ENCODE measurements around the gene KRT37. TPM values are rescaled to one million over a fixed set of nuclear protein-coding genes. Genes with fewer than 3 reads are reported as not detected.
A peak's percentile ranks its signal among the peaks of the same experiment; 100 is the strongest.
"Not testable (repeated sequence)": the region's sequence is repeated elsewhere in the genome, so short reads cannot be mapped to it uniquely, and the experiment has no call there.

KRT37 gene
- total RNA-seq, 1 experiment from 2014 or later: 3.2 TPM

DNA sequence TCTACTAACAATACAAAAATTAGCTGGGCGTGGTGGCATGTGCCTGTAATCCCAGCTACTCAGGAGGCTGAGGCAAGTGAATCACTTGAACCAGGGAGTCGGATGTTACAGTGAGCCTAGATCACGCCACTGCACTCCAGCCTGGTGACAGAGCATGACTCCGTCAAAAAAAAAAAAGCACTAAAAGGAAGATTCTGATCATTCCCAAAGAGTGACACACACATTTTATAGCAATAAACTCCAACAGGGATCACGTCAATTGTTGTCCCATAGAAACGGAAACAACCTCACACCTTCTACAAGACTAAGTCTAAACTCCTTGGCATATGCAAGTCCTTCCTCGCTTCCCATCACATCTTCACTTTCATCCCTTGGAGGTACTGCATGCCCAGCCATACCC, 44.3 kb downstream of the KRT37 start:
- POLR2A ChIA-PET (ENCODE audit: unreplicated experiment); H3K9me2 ChIP-seq (replicated peaks; ENCODE audit: low read length); BruUV-seq (replicated peaks); H2AFZ ChIP-seq (ENCODE audit: low read length); H3K79me2 ChIP-seq (ENCODE audit: low read length); H3F3A ChIP-seq (ENCODE audit: low read length, unreplicated experiment); intact Hi-C loops (cut with micrococcal nuclease); H3K27me3 ChIP-seq (ENCODE audit: low read length); H3K36me3 ChIP-seq (ENCODE audit: low read depth, low read length); H3K9me3 ChIP-seq (ENCODE audit: low read length); H4K20me1 ChIP-seq (ENCODE audit: low read length); H3K4me3 ChIP-seq (ENCODE audit: low read length): not testable (repeated sequence)
- CTCF ChIA-PET: interaction anchor here (0.6 kb wide), 1 partner anchor 201 kb away, joined by 4 read pairs; no protein-coding TSS in a partner anchor
- Histone ChIP-seq H3K27ac (ENCODE audit: low read length) (peak overlapping the region; percentile 79), H3K4me1 (ENCODE audit: insufficient read depth, low read length) (peaks cover 28% of the 10 kb centered on the region), H3K4me2 (ENCODE audit: low read length) (0 out of 2 replicates have a peak overlapping the region, but pooled peaks have one; percentile 40), H3K9ac (ENCODE audit: low read length) (peak overlapping the region; percentile 37; the same call in 1 of the 2 replicates)
- ATAC-seq (peak; percentile 83), DNase-seq (peak; percentile 83)

GRCh38 chr17:41377546-41377945, 46.8 kb downstream of the KRT37 start:
- intact Hi-C loops (cut with micrococcal nuclease): no loop called here
- ATAC-seq (peak; percentile 32), DNase-seq (peak; percentile 39)
- Histone ChIP-seq H3K4me2 (ENCODE audit: low read length) (no peak overlapping the region), H4K20me1 (ENCODE audit: low read length) (no peaks in the 10 kb centered on the region), H3K36me3 (ENCODE audit: low read depth, low read length) (no peaks in the 10 kb centered on the region), H3F3A (ENCODE audit: low read length, unreplicated experiment) (no peaks in the 10 kb centered on the region), H2AFZ (ENCODE audit: low read length) (no peak overlapping the region), H3K9ac (ENCODE audit: low read length) (no peak overlapping the region), H3K79me2 (ENCODE audit: low read length) (no peaks in the 10 kb centered on the region), H3K27me3 (ENCODE audit: low read length) (no peaks in the 10 kb centered on the region), H3K4me3 (ENCODE audit: low read length) (no peak overlapping the region), H3K4me1 (ENCODE audit: insufficient read depth, low read length) (peaks cover 28% of the 10 kb centered on the region), H3K9me3 (ENCODE audit: low read length) (no peaks in the 10 kb centered on the region), H3K27ac (ENCODE audit: low read length) (peak overlapping the region; percentile 33), H3K9me2 (replicated peaks; ENCODE audit: low read length) (no peaks in the 10 kb centered on the region)
- BruUV-seq (replicated peaks): no TSS peak
- ChIA-PET POLR2A (ENCODE audit: unreplicated experiment) (no interaction called here), CTCF (no interaction called here)
- TF ChIP-seq EZH2phosphoT487 (IDR thresholded peaks at IDR 0.05; ENCODE audit: borderline replicate concordance, low read length) (no peak), EZH2 (IDR thresholded peaks at IDR 0.05; ENCODE audit: low read length, unreplicated experiment) (no peak)
- TF ChIP-seq, protein P1, sequence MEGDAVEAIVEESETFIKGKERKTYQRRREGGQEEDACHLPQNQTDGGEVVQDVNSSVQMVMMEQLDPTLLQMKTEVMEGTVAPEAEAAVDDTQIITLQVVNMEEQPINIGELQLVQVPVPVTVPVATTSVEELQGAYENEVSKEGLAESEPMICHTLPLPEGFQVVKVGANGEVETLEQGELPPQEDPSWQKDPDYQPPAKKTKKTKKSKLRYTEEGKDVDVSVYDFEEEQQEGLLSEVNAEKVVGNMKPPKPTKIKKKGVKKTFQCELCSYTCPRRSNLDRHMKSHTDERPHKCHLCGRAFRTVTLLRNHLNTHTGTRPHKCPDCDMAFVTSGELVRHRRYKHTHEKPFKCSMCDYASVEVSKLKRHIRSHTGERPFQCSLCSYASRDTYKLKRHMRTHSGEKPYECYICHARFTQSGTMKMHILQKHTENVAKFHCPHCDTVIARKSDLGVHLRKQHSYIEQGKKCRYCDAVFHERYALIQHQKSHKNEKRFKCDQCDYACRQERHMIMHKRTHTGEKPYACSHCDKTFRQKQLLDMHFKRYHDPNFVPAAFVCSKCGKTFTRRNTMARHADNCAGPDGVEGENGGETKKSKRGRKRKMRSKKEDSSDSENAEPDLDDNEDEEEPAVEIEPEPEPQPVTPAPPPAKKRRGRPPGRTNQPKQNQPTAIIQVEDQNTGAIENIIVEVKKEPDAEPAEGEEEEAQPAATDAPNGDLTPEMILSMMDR (conservative IDR thresholded peaks at IDR 0.05; ENCODE audit: low read depth, low read length): no peak

Other genes with a start within 250 kb of the KRT37 start
- not detected in 2 replicates for gene KRTAP4-2, start 246.4 kb downstream of the KRT37 start, total RNA-seq (2014; rRNA removed)
- not detected in 2 replicates for gene KRTAP4-1, start 239.7 kb downstream of the KRT37 start, total RNA-seq (2014; rRNA removed)
- not detected in 2 replicates for gene KRTAP9-1, start 234.7 kb downstream of the KRT37 start, total RNA-seq (2014; rRNA removed)
- gene KRTAP9-2, start 197.9 kb downstream of the KRT37 start, total RNA-seq (2014; rRNA removed): not detected in 2 replicates
- not detected in 2 replicates for gene KRTAP9-3, start 192.1 kb downstream of the KRT37 start, total RNA-seq (2014; rRNA removed)
- not detected in 2 replicates for gene KRTAP9-8, start 186.6 kb downstream of the KRT37 start, total RNA-seq (2014; rRNA removed)
- gene KRTAP9-4, start 174.9 kb downstream of the KRT37 start, total RNA-seq (2014; rRNA removed): not detected in 2 replicates
- gene KRTAP9-9, start 169.2 kb downstream of the KRT37 start, total RNA-seq (2014; rRNA removed): not detected in 2 replicates
- not detected in 2 replicates for gene KRTAP9-6, start 159.2 kb downstream of the KRT37 start, total RNA-seq (2014; rRNA removed)
- gene KRTAP9-7, start 148.9 kb downstream of the KRT37 start, total RNA-seq (2014; rRNA removed): not detected in 2 replicates
- gene KRTAP29-1, start 121.7 kb downstream of the KRT37 start, total RNA-seq (2014; rRNA removed): not detected in 2 replicates
- gene KRTAP16-1, start 115.3 kb downstream of the KRT37 start, total RNA-seq (2014; rRNA removed): not detected in 2 replicates
- gene KRTAP17-1, start 108.9 kb downstream of the KRT37 start, total RNA-seq (2014; rRNA removed): not detected in 2 replicates
- not detected in 2 replicates for gene KRT33A, start 73.8 kb downstream of the KRT37 start, total RNA-seq (2014; rRNA removed)
- gene KRT33B, start 54.8 kb downstream of the KRT37 start, total RNA-seq (2014; rRNA removed): not detected in 2 replicates
- gene KRT34, start 42.3 kb downstream of the KRT37 start, total RNA-seq (2014; rRNA removed): 2.9 and 5.1 TPM in 2 replicates
- not detected in 2 replicates for gene KRT31, start 27.0 kb downstream of the KRT37 start, total RNA-seq (2014; rRNA removed)
- not detected in 2 replicates for gene KRT38, start 16.4 kb upstream of the KRT37 start, total RNA-seq (2014; rRNA removed)
- gene KRT32, start 42.8 kb upstream of the KRT37 start, total RNA-seq (2014; rRNA removed): 1.5 TPM in 2 replicates
- gene KRT35, start 56.6 kb upstream of the KRT37 start, total RNA-seq (2014; rRNA removed): not detected in 2 replicates
- not detected in 2 replicates for gene KRT36, start 65.3 kb upstream of the KRT37 start, total RNA-seq (2014; rRNA removed)
- gene KRT13, start 81.0 kb upstream of the KRT37 start, total RNA-seq (2014; rRNA removed): 1.4 TPM in 2 replicates
- 121 and 144 TPM in 2 replicates for gene KRT15, start 94.3 kb upstream of the KRT37 start, total RNA-seq (2014; rRNA removed)
- 2,299 and 2,451 TPM in 2 replicates for gene KRT19, start 103.7 kb upstream of the KRT37 start, total RNA-seq (2014; rRNA removed)
- gene KRT9, start 147.5 kb upstream of the KRT37 start, total RNA-seq (2014; rRNA removed): 1.0 TPM in 1 of 2 replicates, not detected in the other
- gene KRT14, start 162.3 kb upstream of the KRT37 start, total RNA-seq (2014; rRNA removed): 0.15 TPM in 1 of 2 replicates, not detected in the other
- gene KRT16, start 188.2 kb upstream of the KRT37 start, total RNA-seq (2014; rRNA removed): 42.6 and 53.1 TPM in 2 replicates
- gene KRT17, start 200.0 kb upstream of the KRT37 start, total RNA-seq (2014; rRNA removed): 92.1 and 115 TPM in 2 replicates

Data from PC-3 (cell line).